HG03558 (cell line): ENCODE measurements around the gene DGKH.

Experiments used
- ATAC-seq: cut with Tn5 transposase; IDR thresholded peaks from one replicate; pipeline ENCODE4 v1.9.1; 2021; ENCODE audit warnings: moderate number of reproducible peaks; ENCODE audit not compliant: unreplicated experiment; ENCODE audit errors: extremely low read depth

The DGKH gene

DNA sequence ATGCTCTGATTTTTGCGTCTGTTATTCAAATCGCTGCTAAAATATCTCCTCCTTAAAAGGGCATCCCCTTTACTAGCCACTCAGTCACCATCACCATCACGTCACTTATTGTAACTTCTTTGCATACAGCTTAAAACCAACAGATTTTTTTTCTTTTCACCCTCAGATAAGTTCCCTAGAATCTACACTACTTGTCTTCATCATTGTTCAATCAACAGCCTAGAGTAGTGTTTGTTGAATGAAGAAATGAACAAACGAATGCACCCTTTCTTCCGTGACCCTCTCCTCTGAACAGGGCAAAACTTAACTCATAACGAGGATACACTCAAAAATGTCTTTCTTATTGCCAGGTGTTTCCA, 222.4 kb downstream of the DGKH start:
- no peak for ATAC-seq

DNA sequence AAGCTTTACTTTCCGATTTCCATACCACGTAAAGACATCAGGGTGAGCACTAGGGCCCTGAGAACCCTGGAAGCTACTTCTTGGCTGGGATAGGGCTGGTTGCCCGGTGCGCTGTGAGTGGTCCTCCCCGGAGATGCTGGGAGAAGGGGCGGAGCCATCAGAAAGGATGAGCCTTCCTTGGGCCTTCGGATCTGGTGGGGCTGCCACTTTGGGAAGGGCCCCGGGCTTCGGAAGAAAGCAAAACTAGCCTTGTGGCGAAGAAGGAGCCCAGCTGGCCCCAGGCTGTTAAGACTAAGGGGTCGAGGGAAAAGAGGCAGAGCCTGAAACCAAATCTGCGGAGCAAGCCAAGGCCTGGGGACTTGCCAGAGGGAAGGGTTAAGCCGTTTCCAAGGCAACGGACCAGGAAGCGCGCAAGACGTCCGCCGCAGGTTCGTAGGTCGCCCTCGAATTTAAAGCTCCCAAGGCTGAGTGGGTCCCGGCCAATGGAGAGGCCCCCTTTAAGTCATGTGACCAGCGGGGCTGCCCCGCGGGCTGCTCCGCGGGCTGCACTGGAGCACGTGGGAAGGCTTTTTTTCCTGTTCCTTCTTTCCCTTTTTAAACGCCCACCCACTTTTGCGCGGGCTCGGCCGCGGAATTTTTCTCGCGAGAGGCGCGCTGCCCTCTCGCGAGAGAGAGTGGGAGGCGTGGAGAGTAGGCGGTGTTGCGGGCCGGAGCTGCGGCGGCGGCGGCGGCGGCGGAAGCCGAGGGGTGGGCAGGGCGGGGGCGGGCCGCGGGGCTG, 223.1 kb downstream of the DGKH start:
- ATAC-seq: peak; percentile 70

DNA sequence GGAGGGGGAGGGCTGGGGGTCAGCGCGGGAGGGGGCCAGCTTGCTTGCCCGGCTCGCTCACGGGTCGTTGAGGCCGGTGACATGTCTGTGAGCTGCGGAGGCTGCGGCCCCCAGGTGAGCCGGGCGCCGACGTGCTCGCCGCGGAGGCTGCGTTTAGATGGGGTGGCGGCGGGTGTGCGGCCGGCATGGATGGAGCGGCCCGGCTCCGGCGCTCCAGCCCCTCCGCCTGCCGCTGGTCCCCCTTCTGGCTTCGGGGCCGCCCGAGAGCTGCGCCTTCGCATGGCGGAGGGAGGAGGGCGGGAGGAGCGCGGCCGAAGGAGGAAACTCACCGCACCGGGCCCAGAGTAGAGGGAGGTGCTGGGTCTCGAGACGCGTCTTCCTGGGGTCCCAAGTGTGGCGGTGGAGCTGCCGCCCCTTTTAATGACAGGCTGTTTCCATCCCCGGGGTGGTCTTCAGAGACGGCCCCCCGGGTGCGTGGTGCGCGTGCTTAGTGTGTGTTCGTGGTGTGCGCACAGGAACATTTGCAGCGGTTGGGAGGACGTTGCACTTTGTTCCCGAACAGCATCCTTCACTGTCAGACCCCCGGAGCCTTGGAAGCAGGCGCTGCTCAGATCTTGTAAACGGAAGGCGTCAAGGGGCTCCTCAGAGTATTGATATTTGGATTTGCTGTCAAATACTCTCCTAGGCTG, 223.8 kb downstream of the DGKH start, which contains the start of gene AKAP11:
Gene AKAP11 (plus strand): TSS at position 38 of the 689 bp plus-strand sequence. CDS start 14,197 bp downstream, outside the sequence.
- ATAC-seq: no peak

DNA sequence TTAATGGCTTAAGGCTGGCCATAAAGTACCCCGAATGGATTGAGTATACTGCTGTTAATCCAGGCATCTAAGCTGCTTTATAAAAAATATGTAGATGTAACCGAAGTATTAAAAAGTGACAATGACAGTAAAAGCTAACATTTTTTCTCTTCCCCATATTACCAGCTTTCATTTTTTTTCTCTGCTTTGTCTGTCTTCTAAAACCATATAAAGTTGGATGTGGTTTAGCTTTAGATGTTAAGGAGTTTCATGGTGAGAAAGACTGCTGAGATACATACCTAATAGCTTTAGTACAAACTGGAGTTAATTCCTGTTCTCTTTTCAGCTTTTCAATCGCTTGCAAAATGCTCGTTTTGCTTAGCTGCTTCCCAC, 224.3 kb downstream of the DGKH start:
- no peak for ATAC-seq

DNA sequence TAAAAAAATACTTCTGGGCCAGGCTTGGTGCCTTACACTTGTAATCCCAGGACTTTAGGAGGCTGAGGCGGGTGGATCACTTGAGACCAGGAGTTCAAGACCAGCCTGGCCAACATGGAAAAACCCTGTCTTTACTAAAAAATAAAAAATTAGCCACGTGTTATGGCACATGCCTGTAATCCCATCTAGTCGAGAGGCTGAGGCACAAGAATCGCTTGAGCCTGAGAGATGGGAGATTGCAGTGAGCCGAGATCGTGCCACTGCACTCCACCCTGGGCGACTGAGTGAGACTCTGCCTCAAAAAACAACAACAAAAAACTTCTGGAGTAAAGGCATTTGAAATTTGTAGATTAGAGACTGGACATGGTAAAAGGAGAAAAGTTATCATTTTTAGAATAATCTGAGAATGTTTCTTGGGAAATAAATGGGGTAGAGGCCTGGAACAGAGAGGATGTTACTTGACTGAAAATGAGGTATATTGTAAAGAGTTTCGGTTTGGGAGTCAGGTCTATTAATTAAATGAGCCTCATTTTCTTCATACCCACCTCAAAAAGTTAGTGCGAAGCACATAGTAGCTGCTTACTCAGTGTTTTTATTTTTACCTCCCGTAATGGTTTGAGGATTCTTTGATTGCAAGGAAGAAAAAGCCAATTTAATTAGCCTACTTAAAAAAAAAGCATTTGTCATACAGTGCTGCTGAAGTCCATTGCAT, 226.1 kb downstream of the DGKH start:
- ATAC-seq: no peak

DNA sequence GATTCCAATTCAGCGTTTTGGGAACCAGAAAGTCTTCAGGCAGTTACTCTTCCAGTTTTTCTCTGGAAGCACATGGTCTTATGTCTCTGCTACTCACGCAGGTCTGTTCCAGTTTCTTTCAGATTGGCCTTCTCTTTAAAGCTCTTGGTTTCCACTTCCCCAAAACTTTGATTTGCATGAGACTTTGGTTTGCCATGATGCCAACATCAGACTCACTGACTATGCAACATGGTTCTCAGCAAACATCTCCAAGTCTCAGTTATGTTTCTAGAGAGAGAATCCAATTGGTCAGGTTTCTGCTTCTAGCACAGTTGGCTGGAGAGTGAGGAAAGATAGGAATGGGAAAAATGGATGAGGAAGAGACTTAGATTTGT, 226.6 kb downstream of the DGKH start:
- ATAC-seq: peak; percentile 28

DNA sequence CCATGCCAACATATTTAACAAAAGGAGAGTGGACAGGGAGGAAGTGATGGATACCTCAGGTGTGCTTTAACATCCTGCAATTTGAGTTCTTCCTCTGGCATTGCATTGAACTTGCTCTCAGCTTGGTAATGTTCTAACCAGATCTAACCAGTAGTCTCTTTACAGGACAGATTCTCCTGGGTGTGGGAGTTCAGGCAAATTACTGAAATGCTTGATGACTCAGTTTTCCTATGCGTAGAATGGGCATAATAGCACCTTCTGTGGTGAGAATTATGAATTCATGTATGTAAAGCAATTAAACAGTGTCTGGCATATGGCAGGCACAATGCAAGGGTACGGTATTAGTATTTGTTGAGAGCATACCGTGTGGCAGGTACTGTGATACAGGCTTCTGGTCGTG, 227.1 kb downstream of the DGKH start:
- ATAC-seq: no peak

DNA sequence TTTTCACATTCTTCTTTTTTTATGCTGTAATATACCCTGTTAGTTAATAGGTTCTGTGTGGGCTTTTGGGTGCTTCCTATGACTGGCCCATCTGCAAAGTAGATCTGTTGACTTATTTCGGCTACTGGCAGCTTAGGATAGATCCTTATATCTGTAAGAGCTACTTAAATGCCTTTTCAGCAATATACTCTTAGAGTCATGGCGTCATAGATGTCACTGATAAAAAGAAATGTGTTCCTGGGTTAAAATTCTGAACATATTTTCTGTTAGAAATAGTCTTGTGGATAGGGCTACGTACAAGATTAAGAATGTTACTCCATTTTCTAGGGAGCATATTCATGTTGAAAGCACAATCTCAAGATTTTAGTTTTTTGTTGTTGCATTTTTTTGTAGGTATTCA, 228.2 kb downstream of the DGKH start:
- ATAC-seq: no peak

DNA sequence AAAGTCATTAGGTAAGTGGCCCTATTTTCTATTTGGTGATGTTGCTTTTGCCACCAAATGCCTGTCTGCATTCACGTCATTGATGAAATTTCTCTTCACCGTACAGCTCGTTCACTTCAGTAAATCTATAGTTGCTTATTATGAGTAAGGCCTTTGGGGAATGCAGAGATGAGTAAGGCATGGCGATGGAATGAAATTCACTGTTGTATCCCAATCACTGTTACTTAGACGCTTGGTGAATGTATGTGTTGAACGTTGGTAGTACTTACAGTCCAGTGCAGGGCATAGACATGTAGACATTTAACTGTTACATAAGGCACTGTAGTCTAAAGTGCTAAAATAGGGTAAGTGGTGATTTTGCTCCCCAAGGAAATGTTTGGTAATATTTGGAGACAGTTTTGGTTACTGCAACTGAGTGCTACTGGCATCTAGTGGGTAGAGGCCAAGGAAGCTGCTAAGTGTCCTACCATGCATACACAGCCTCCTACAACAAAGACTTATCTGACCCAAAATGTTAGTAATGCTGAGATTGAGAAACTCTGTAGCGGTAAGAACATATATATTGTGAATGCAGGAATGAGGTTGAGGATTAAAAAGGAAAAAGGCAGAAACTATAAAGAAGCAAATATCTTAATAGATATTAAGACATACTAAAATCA, 229.3 kb downstream of the DGKH start:
- ATAC-seq: no peak

DNA sequence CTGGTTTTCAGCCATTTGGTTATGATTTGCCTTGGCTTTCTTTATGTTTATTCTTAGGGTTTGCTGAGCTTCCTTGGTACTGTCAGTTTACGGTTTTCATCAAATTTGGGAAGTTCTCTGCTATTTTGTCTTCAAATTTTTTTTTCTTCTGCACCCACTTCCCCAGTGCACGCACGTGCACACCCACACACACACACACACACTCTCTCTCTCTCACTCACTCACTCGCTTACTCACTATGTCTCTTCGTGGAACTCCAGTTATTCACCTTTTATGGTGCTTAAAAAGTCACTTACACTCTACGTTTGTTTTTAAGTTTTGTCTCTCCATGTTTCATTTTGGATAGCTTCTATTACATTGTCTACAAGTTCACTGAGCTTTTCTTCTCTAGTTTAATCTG, 230.6 kb downstream of the DGKH start:
- ATAC-seq: no peak

DNA sequence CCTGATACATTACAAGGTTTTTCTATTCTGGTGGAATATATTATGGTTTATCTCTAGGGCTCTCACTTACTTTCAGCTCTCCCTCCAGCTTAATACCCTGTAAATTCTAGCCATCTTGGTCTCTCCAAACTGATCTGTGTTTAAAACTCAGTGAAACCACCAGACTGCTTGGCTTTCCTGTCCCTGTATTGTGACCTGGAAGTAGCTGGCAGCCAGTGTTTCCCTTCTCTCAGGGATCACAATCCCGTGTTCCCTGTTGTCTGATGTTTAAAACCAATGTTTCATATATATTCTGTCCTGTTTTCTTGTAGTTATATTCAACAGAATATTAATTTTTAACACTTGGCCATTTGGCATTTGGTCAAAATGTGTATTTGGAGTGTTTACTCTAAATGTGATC, 231.5 kb downstream of the DGKH start:
- ATAC-seq: no peak

DNA sequence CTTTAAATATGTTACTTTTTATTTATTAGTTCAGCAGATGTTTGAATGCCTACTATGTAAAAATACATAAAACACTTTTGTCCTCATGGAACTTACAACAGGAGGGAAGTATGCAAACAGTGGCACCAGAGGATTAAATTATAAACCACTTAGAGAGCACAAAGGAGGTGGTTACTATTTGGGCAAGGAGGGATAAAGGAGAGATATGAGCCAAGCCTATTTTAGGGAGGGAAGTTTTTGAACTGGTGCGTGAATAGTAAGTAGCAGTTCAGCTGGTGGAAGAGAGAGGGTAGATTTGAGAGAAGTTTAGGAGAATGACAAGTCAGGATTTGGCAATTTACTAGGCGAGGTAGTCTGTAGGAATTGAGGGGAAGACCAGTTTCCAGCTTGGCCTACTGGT, 232.1 kb downstream of the DGKH start:
- no peak for ATAC-seq

DNA sequence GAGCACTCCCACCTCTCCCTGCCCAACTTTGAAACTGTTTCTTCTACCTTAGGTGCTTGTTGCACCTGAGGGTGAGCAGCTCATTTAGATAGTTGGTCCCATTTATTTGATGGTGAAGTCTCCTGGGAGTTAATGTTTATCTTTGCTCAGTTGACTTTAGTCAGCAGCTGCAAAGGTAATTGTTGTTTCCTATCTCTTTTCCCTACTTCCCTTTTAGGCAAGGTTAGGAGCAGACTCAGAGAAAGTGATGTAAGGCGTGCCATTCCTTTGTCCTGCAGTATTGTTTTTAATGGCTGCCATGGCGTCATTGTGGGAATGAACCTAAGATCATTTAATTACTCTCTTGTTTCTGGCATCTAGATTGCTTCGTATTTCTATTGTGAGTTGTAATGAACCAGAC, 235.1 kb downstream of the DGKH start:
- no peak for ATAC-seq

DNA sequence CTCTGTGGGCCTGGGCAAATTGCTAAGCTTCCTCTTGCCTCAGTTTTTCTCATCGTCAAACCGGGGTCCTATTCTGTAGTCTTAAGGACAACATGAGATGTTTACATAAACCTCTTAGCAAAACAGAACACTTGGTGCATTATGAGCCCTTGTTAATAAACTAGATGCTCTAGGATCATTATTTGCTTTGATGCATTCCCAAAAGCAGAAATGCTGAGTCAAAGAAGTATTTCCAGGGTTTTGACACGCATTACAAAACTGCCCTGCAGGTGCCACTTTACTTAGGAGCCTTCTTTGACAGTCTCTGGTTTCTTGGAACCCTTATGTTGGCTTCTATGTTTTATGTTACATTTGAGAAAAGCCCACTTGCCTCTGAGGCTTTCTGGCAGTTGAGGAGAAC, 235.6 kb downstream of the DGKH start:
- no peak for ATAC-seq
